HG03095 (cell line): Measurements from ENCODE around the gene MYBPC3.

Experiments
- ATAC-seq: cut with Tn5 transposase; IDR thresholded peaks from one replicate; pipeline ENCODE4 v1.9.1; 2021; ENCODE audit warnings: moderate library complexity; ENCODE audit not compliant: unreplicated experiment

The MYBPC3 gene

GRCh38 chr11:47387944-47388696 is 35.6 kb upstream of the MYBPC3 start:
- no peak for ATAC-seq

GRCh38 chr11:47384498-47384897 is 32.0 kb upstream of the MYBPC3 start:
- ATAC-seq, result no peak

- ATAC-seq, result no peak
Observed at GRCh38 chr11:47383071-47383470, 30.6 kb upstream of the MYBPC3 start.

GRCh38 chr11:47380078-47380477 is 27.6 kb upstream of the MYBPC3 start:
- no peak for ATAC-seq

- no peak for ATAC-seq
Observed at GRCh38 chr11:47379317-47379716, 26.8 kb upstream of the MYBPC3 start.

GRCh38 chr11:47378836-47379170 is 26.3 kb upstream of the MYBPC3 start:
- ATAC-seq, result peak; percentile 8

GRCh38 chr11:47378010-47378835 is 25.7 kb upstream of the MYBPC3 start, which contains the start of gene SPI1:
Gene SPI1, minus strand, starts transcription at chr11:47378547. Its CDS starts 194 bp downstream, at chr11:47378353.
- ATAC-seq, result peak; percentile 84

- no peak for ATAC-seq
Observed at GRCh38 chr11:47377571-47378009, 25.1 kb upstream of the MYBPC3 start.

- ATAC-seq, result no peak
Observed at GRCh38 chr11:47376525-47377371, 24.2 kb upstream of the MYBPC3 start.

- no peak for ATAC-seq
Observed at GRCh38 chr11:47376107-47376524, 23.6 kb upstream of the MYBPC3 start.

- ATAC-seq, result no peak
Observed at GRCh38 chr11:47375546-47376085, 23.1 kb upstream of the MYBPC3 start.

GRCh38 chr11:47375020-47375419 is 22.5 kb upstream of the MYBPC3 start:
- no peak for ATAC-seq

GRCh38 chr11:47374720-47375019 is 22.2 kb upstream of the MYBPC3 start:
- no peak for ATAC-seq

- ATAC-seq, result no peak
Observed at GRCh38 chr11:47373876-47374719, 21.6 kb upstream of the MYBPC3 start.

- ATAC-seq, result no peak
Observed at GRCh38 chr11:47372422-47372821, 19.9 kb upstream of the MYBPC3 start.

- ATAC-seq, result no peak
Observed at GRCh38 chr11:47369676-47370075, 17.2 kb upstream of the MYBPC3 start.

GRCh38 chr11:47366020-47366490 is 13.6 kb upstream of the MYBPC3 start:
- ATAC-seq, result no peak

- no peak for ATAC-seq
Observed at GRCh38 chr11:47361419-47361818, 8.9 kb upstream of the MYBPC3 start.

GRCh38 chr11:47360341-47360740 is 7.8 kb upstream of the MYBPC3 start:
- no peak for ATAC-seq

- no peak for ATAC-seq
Observed at GRCh38 chr11:47359586-47359985, 7.1 kb upstream of the MYBPC3 start.
